B cell (primary cell): ENCODE measurements around the gene PTPRM. TPM values are rescaled to one million over a fixed set of nuclear protein-coding genes. Genes with fewer than 3 reads are reported as not detected.

Source experiments
- ATAC-seq: fragments of 200-7000 bp; cut with Tn5 transposase; one replicate; pipeline ENCODE4 v1.10.0; 2021; ENCODE audit warnings: low read depth, mild to moderate bottlenecking, moderate number of reproducible peaks, moderate library complexity
- CTCF ChIA-PET: fragments of 350-600 bp; sonication (Branson Sonifier 250); formaldehyde crosslinking; loops from one replicate; lab custom pipeline; 2021; ENCODE audit warnings: antibody characterized with exemption, inconsistent platforms; lab: Charles Lee
- POLR2A ChIA-PET: fragments of 350-600 bp; sonication (Branson Sonifier 250); formaldehyde crosslinking; loops from one replicate; lab custom pipeline; 2021; ENCODE audit warnings: antibody characterized with exemption; lab: Charles Lee
- DNase-seq: peaks from one replicate; pipeline ENCODE4 v3.0.0; 2013
- H2AFZ ChIP-seq: 2 replicates; pipeline ENCODE4 v1.6.1; 2012; ENCODE audit warnings: mild to moderate bottlenecking, low read depth, low read length; ENCODE audit not compliant: insufficient read depth, poor library complexity, severe bottlenecking
- H3K27ac ChIP-seq, 2 donors: 1 replicate in 1 of 2; 2 replicates in 1 of 2; pipeline ENCODE4 v1.5.1; 2012 to 2013; ENCODE audit warnings: low read length in 2 of 2, mild to moderate bottlenecking in 2 of 2, moderate library complexity in 1 of 2
- H3K27me3 ChIP-seq, 4 experiments: fragments of 200-600 bp in 1 of 4; sonication (generic) in 1 of 4; replicated peaks in 1 of 4; 1 replicate in 2 of 4; 2 replicates in 2 of 4; pipeline versions ENCODE4 v1.6.1 to v1.7.0; 2013 to 2016; ENCODE audit warnings: low read length in 3 of 4, mild to moderate bottlenecking in 2 of 4, mixed read lengths in 1 of 4, moderate library complexity in 1 of 4; ENCODE audit not compliant: insufficient read depth in 4 of 4, control insufficient read depth in 3 of 4; ENCODE audit errors: control extremely low read depth in 1 of 4
- H3K36me3 ChIP-seq, 2 experiments: replicated peaks in 1 of 2; 1 replicate in 1 of 2; 2 replicates in 1 of 2; pipeline versions ENCODE4 v1.6.1 to v1.7.1; 2013; ENCODE audit warnings: low read length in 1 of 2; ENCODE audit not compliant: insufficient read depth in 2 of 2, control insufficient read depth in 1 of 2; ENCODE audit errors: control extremely low read depth in 1 of 2, extremely low read depth in 1 of 2
- H3K4me1 ChIP-seq, 2 donors: fragments of 200-600 bp in 1 of 2; sonication (generic) in 1 of 2; 1 replicate in 1 of 2; 2 replicates in 1 of 2; pipeline versions ENCODE4 v1.5.1 to v1.6.1; 2013 to 2017; ENCODE audit warnings: low read length in 2 of 2; ENCODE audit not compliant: control insufficient read depth in 2 of 2, insufficient read depth in 2 of 2
- H3K4me2 ChIP-seq: replicated peaks from 2 replicates; pipeline ENCODE3; 2012; ENCODE audit warnings: mild to moderate bottlenecking, low read depth, low read length; ENCODE audit not compliant: poor library complexity, severe bottlenecking
- H3K4me3 ChIP-seq, 5 experiments: fragments of 200-600 bp in 1 of 5; sonication (generic) in 1 of 5; 1 replicate in 3 of 5; 2 replicates in 2 of 5; pipeline versions ENCODE4 v1.5.1 to v1.7.0; 2011 to 2016; ENCODE audit warnings: low read length in 4 of 5, mild to moderate bottlenecking in 4 of 5, low read depth in 2 of 5, control low read depth in 1 of 5, moderate library complexity in 1 of 5; ENCODE audit not compliant: insufficient read depth in 1 of 5; ENCODE audit errors: control extremely low read depth in 1 of 5, extremely low read depth in 1 of 5
- H3K79me2 ChIP-seq: fragments of 200-600 bp; sonication (generic); one replicate; pipeline ENCODE4 v1.6.0; 2016; ENCODE audit warnings: low read length; ENCODE audit not compliant: control insufficient read depth, insufficient read depth
- H3K9ac ChIP-seq: fragments of 200-600 bp; sonication (generic); 2 replicates; pipeline ENCODE4 v1.6.1; 2017; ENCODE audit warnings: mild to moderate bottlenecking, low read length, moderate library complexity
- H3K9me3 ChIP-seq, 3 donors: one replicate each; pipeline versions ENCODE4 v1.6.1 to v1.7.1; 2013; ENCODE audit warnings: low read length in 2 of 3; ENCODE audit not compliant: control insufficient read depth in 2 of 3, insufficient read depth in 1 of 3; ENCODE audit errors: control extremely low read depth in 1 of 3
- H4K20me1 ChIP-seq: 2 replicates; pipeline ENCODE4 v1.6.0; 2012; ENCODE audit warnings: mild to moderate bottlenecking, low read length; ENCODE audit not compliant: insufficient read depth, control insufficient read depth, poor library complexity, severe bottlenecking
- H3K27ac Mint-ChIP-seq: one replicate; pipeline ENCODE4 v1.8.0; 2021; ENCODE audit warnings: mixed read lengths
- H3K27me3 Mint-ChIP-seq: one replicate; pipeline ENCODE4 v1.8.0; 2021; ENCODE audit warnings: mixed read lengths
- H3K4me1 Mint-ChIP-seq: one replicate; pipeline ENCODE4 v1.8.0; 2021; ENCODE audit warnings: mixed read lengths
- H3K4me3 Mint-ChIP-seq: one replicate; pipeline ENCODE4 v1.8.0; 2021; ENCODE audit warnings: mixed read lengths
- H3K9me3 Mint-ChIP-seq: one replicate; pipeline ENCODE4 v1.8.0; 2022; ENCODE audit warnings: mixed read lengths; ENCODE audit not compliant: insufficient read depth
- CTCF ChIP-seq: fragments of 200-600 bp; IDR thresholded peaks from one replicate; pipeline ENCODE4 v1.8.0; 2022; ENCODE audit warnings: antibody characterized with exemption, mild to moderate bottlenecking
- EZH2 ChIP-seq: IDR thresholded peaks from 2 replicates; pipeline ENCODE4 v1.6.1; 2012; ENCODE audit warnings: borderline replicate concordance, low read depth, mild to moderate bottlenecking, moderate library complexity, low read length; ENCODE audit not compliant: insufficient read depth, poor library complexity, severe bottlenecking
- WGBS: methylation state at CpG from one replicate; pipeline ENCODE4 v1.1.5; 2013; ENCODE audit warnings: missing lambda C conversion rate; ENCODE audit not compliant: insufficient coverage; 5-methylcytosine and 5-hydroxymethylcytosine counted together
- intact Hi-C: fragments of 100-400 bp; cut with micrococcal nuclease; formaldehyde crosslinking; loops from one replicate; pipeline ENCODE4 v1.10.0; 2022
- polyA plus RNA-seq: library from polyadenylated mRNA; depleted of rRNA; stranded (reverse); fragments of >200 nt; gene quantifications from 2 replicates; pipeline ENCODE4 v1.2.3, GENCODE V29; 2012
- total RNA-seq, 2 donors: library from RNA; stranded (reverse); fragments of 120-200 nt in 1 of 2; gene quantifications; 1 replicate in 1 of 2; 2 replicates in 1 of 2; pipeline versions ENCODE4 v1.2.3 to v1.2.4, GENCODE V29; 2013 to 2022

The PTPRM gene
- total and polyA plus RNA-seq, 2 donors (not counting 1 experiment from before 2014, with no cell fraction given): 0.20 to 0.89 TPM

GRCh38 chr18:8272254-8272653, 705.1 kb downstream of the PTPRM start:
- Histone ChIP-seq H3K4me2 (no peak overlapping the region), H3K4me3 (no peak overlapping the region), H2AFZ (no peak overlapping the region), H3K9me3 (no peaks in the 10 kb centered on the region), H3K27me3 (peaks cover 0 to 6% (median 3%) of the 10 kb centered on the region in 4 experiments), H3K4me1 (no peaks in the 10 kb centered on the region), H3K79me2 (no peaks in the 10 kb centered on the region), H3K36me3 (no peaks in the 10 kb centered on the region), H4K20me1 (no peaks in the 10 kb centered on the region), H3K9ac (no peak overlapping the region), H3K27ac (no peak overlapping the region)
- Mint-ChIP-seq H3K4me1 (no peaks in the 10 kb centered on the region), H3K4me3 (no peak overlapping the region), H3K27me3 (peaks cover 5% of the 10 kb centered on the region), H3K27ac (no peak overlapping the region), H3K9me3 (no peaks in the 10 kb centered on the region)
- ATAC-seq (no peak), DNase-seq (no peak)
- CTCF ChIA-PET: no interaction called here
- POLR2A ChIA-PET: no interaction called here
- intact Hi-C loops: no loop called here
- no peak for TF ChIP-seq EZH2
- no peak for TF ChIP-seq CTCF

GRCh38 chr18:8274370-8274769, 707.3 kb downstream of the PTPRM start:
- ChIA-PET CTCF (no interaction called here), POLR2A (no interaction called here)
- Histone ChIP-seq H3K9ac (no peak overlapping the region), H3K27me3 (peaks cover 0 to 6% (median 1%) of the 10 kb centered on the region in 4 experiments), H3K4me1 (no peaks in the 10 kb centered on the region), H3K79me2 (no peaks in the 10 kb centered on the region), H3K36me3 (no peaks in the 10 kb centered on the region), H3K9me3 (no peaks in the 10 kb centered on the region), H2AFZ (no peak overlapping the region), H3K4me2 (no peak overlapping the region), H3K27ac (no peak overlapping the region), H3K4me3 (no peak overlapping the region), H4K20me1 (no peaks in the 10 kb centered on the region)
- intact Hi-C loops: no loop called here
- Mint-ChIP-seq H3K9me3 (no peaks in the 10 kb centered on the region), H3K27me3 (no peaks in the 10 kb centered on the region), H3K4me1 (no peaks in the 10 kb centered on the region), H3K4me3 (no peak overlapping the region), H3K27ac (no peak overlapping the region)
- DNase-seq: no peak
- WGBS: 100% methylated on average over 1 of the region's 1 CpG
- TF ChIP-seq CTCF (no peak), EZH2 (no peak)
- ATAC-seq: no peak
